Lung (tissue), 12 donors: Measurements from ENCODE around the gene RDH14. TPM values are rescaled to one million over a fixed set of nuclear protein-coding genes. Genes with fewer than 3 reads are reported as not detected.

ENCODE experiments used
- ATAC-seq: fragments of 200-7000 bp; cut with Tn5 transposase; one replicate; pipeline ENCODE4 v1.9.1; 2020; ENCODE audit warnings: moderate number of reproducible peaks; ENCODE audit not compliant: insufficient read depth, low FRiP score
- DNase-seq, 3 donors: peaks; one replicate each; pipeline ENCODE4 v3.0.0-alpha.2; 2013 to 2017
- H3K27ac ChIP-seq, 2 donors: one replicate each; pipeline ENCODE4 v1.5.1; 2013; ENCODE audit warnings: mild to moderate bottlenecking in 2 of 2, moderate library complexity in 2 of 2, control low read depth in 1 of 2, inconsistent platforms in 1 of 2, low read depth in 1 of 2, low read length in 1 of 2
- H3K27me3 ChIP-seq, 3 donors: one replicate each; pipeline ENCODE4 v1.5.1; 2013; ENCODE audit warnings: low read length in 2 of 3; ENCODE audit not compliant: control insufficient read depth in 3 of 3, insufficient read depth in 3 of 3
- H3K36me3 ChIP-seq, 4 donors: one replicate each; pipeline ENCODE4 v1.5.1; 2013; ENCODE audit warnings: low read length in 4 of 4, mild to moderate bottlenecking in 1 of 4, moderate library complexity in 1 of 4; ENCODE audit not compliant: control insufficient read depth in 4 of 4, insufficient read depth in 4 of 4
- H3K4me1 ChIP-seq, 5 donors: one replicate each; pipeline ENCODE4 v1.5.1; 2013; ENCODE audit warnings: low read length in 5 of 5, mild to moderate bottlenecking in 2 of 5, moderate library complexity in 1 of 5; ENCODE audit not compliant: control insufficient read depth in 5 of 5, insufficient read depth in 5 of 5
- H3K4me3 ChIP-seq: one replicate; pipeline ENCODE4 v1.5.1; 2013; ENCODE audit warnings: mild to moderate bottlenecking, control low read depth, moderate library complexity
- H3K9ac ChIP-seq, 2 donors: one replicate each; pipeline ENCODE4 v1.5.1; 2013; ENCODE audit warnings: low read length in 2 of 2, control low read depth in 1 of 2; ENCODE audit not compliant: insufficient read depth in 1 of 2
- H3K9me3 ChIP-seq, 4 donors: one replicate each; pipeline ENCODE4 v1.5.1; 2013; ENCODE audit warnings: low read length in 3 of 4, mild to moderate bottlenecking in 1 of 4, moderate library complexity in 1 of 4; ENCODE audit not compliant: control insufficient read depth in 4 of 4, insufficient read depth in 3 of 4
- CTCF ChIP-seq: IDR thresholded peaks from 2 replicates; pipeline ENCODE4 v1.5.1; 2012; ENCODE audit warnings: mild to moderate bottlenecking; ENCODE audit errors: control extremely low read depth, extremely low read depth
- WGBS, 2 donors: extraction: QIAGEN DNeasy Blood & Tissue Kit; methylation state at CpG; one replicate each; pipeline ENCODE4 v1.1.7; 2013; 5-methylcytosine and 5-hydroxymethylcytosine counted together
- polyA plus RNA-seq, 2 donors: library from polyadenylated mRNA; stranded (reverse); fragments of 200-250 nt; gene quantifications; one replicate each; pipeline ENCODE4 v1.2.1, GENCODE V29; 2013
- total RNA-seq, 2 donors: library from RNA; depleted of rRNA in 1 of 2; stranded (reverse); fragments of >200 nt in 1 of 2; gene quantifications; one replicate each; pipeline ENCODE4 v1.2.1, GENCODE V29; 2014 to 2021
- donor health status: control.
- donor health status: control.
- donor health status: Bipolar disorder and iron deficiency.
- donor health status: healthy.
- donor health status: DM: yes; HTN: yes; CAD: no.

Gene RDH14
- total and polyA plus RNA-seq, 4 donors = 15.6 to 26.9 (median 19.4) TPM

GRCh38 chr2:18540872-18541271 lies 19.6 kb downstream of the RDH14 start:
- DNase-seq = no peak
- no peak for TF ChIP-seq CTCF
- no peak overlapping the region for H3K27ac ChIP-seq
- 87 to 93% methylated on average over 2 of the region's 2 CpGs for WGBS, 2 donors
- no peaks in the 10 kb centered on the region for H3K9me3 ChIP-seq
- no peaks in the 10 kb centered on the region for H3K36me3 ChIP-seq
- H3K4me3 ChIP-seq = no peak overlapping the region
- no peak overlapping the region for H3K9ac ChIP-seq
- no peak for ATAC-seq
- no peaks in the 10 kb centered on the region for H3K27me3 ChIP-seq
- peaks cover 0 to 4% (median under 1%) of the 10 kb centered on the region in 5 donors for H3K4me1 ChIP-seq

GRCh38 chr2:18536697-18537096 lies 23.8 kb downstream of the RDH14 start:
- no peak for TF ChIP-seq CTCF
- Histone ChIP-seq H3K4me1 (no peaks in the 10 kb centered on the region), H3K9ac (no peak overlapping the region), H3K9me3 (no peaks in the 10 kb centered on the region), H3K36me3 (no peaks in the 10 kb centered on the region), H3K4me3 (no peak overlapping the region), H3K27ac (no peak overlapping the region), H3K27me3 (no peaks in the 10 kb centered on the region)
- WGBS, 2 donors = 86 to 91% methylated on average over 1 of the region's 1 CpG
- no peak for ATAC-seq
- no peak for DNase-seq

GRCh38 chr2:18536100-18536499 lies 24.4 kb downstream of the RDH14 start:
- no peak for TF ChIP-seq CTCF
- H3K27ac ChIP-seq = no peak overlapping the region

GRCh38 chr2:18531194-18531593 lies 29.3 kb downstream of the RDH14 start:
- no peak for TF ChIP-seq CTCF
- H3K27me3 ChIP-seq = no peaks in the 10 kb centered on the region
- H3K9ac ChIP-seq = no peak overlapping the region
- H3K36me3 ChIP-seq = no peaks in the 10 kb centered on the region
- no peak overlapping the region for H3K4me3 ChIP-seq
- DNase-seq (peak in 1 of 3 donors; percentile 53), ATAC-seq (peak; percentile 33)
- no peak overlapping the region for H3K27ac ChIP-seq
- WGBS, 2 donors = 57 to 73% methylated on average over 1 of the region's 1 CpG
- peaks cover 0 to 17% (median 1%) of the 10 kb centered on the region in 5 donors for H3K4me1 ChIP-seq
- H3K9me3 ChIP-seq = no peaks in the 10 kb centered on the region

More at GRCh38 chr2:18536100-18536499, 24.4 kb downstream of the RDH14 start:
- H3K9ac ChIP-seq = no peak overlapping the region
- H3K9me3 ChIP-seq = no peaks in the 10 kb centered on the region
- peak in 1 of 3 donors; percentile 35 for DNase-seq
- WGBS, 2 donors = 25 to 27% methylated on average over 7 of the region's 7 CpGs
- ATAC-seq = no peak
- H3K27me3 ChIP-seq = no peaks in the 10 kb centered on the region
- no peak overlapping the region for H3K4me3 ChIP-seq
- no peaks in the 10 kb centered on the region for H3K36me3 ChIP-seq
- no peaks in the 10 kb centered on the region for H3K4me1 ChIP-seq
